Measurements from ENCODE around the gene MYPOP.

- TF ChIP-seq CTCF (tag by site-specific recombination; IDR thresholded peaks at IDR 0.05) (no peak), ZNF341 (tag by site-specific recombination; IDR thresholded peaks at IDR 0.05; ENCODE audit: low read depth) (no peak), MYNN (tag by site-specific recombination; IDR thresholded peaks at IDR 0.05; ENCODE audit: borderline replicate concordance) (no peak), ZNF121 (tag by site-specific recombination; IDR thresholded peaks at IDR 0.05) (no peak), IKZF3 (tag by site-specific recombination; IDR thresholded peaks at IDR 0.05) (no peak), ZNF426 (tag by site-specific recombination; IDR thresholded peaks at IDR 0.05) (no peak), SP3 (tag by site-specific recombination; IDR thresholded peaks at IDR 0.05) (no peak), ZNF76 (tag by site-specific recombination; IDR thresholded peaks at IDR 0.05; ENCODE audit: borderline replicate concordance, low read depth) (no peak), ZNF23 (tag by site-specific recombination; IDR thresholded peaks at IDR 0.05; ENCODE audit: borderline replicate concordance) (no peak), ZNF350 (tag by site-specific recombination; IDR thresholded peaks at IDR 0.05) (no peak), KLF8 (tag by site-specific recombination; IDR thresholded peaks at IDR 0.05) (no peak), ATF2 (tag by site-specific recombination; IDR thresholded peaks at IDR 0.05; ENCODE audit: low read depth) (no peak), ZNF571 (tag by site-specific recombination; IDR thresholded peaks at IDR 0.05) (no peak), YY1 (tag by site-specific recombination; IDR thresholded peaks at IDR 0.05) (no peak)
Observed at GRCh38 chr19:45905011-45905410, 2.6 kb upstream of the MYPOP start.
